ENCODE measurements around the gene TAF11L13. TPM values are rescaled to one million over a fixed set of nuclear protein-coding genes. Genes with fewer than 3 reads are reported as not detected.
"Not testable (repeated sequence)": the region's sequence is repeated elsewhere in the genome, so short reads cannot be mapped to it uniquely, and the experiment has no call there.

The TAF11L13 gene
- total RNA-seq, 1 donor = not detected

- no peak for TF ChIP-seq CTCF (IDR thresholded peaks at IDR 0.05; ENCODE audit: insufficient read depth, low read depth, low read length)
- no peak overlapping the region for H3K4me3 ChIP-seq (ENCODE audit: low read depth, low read length)
- DNase-seq (ENCODE audit: low read depth) = no peak
These were observed 11.3 kb upstream of the TAF11L13 start for GRCh38 chr5:17620627-17621026.

DNA sequence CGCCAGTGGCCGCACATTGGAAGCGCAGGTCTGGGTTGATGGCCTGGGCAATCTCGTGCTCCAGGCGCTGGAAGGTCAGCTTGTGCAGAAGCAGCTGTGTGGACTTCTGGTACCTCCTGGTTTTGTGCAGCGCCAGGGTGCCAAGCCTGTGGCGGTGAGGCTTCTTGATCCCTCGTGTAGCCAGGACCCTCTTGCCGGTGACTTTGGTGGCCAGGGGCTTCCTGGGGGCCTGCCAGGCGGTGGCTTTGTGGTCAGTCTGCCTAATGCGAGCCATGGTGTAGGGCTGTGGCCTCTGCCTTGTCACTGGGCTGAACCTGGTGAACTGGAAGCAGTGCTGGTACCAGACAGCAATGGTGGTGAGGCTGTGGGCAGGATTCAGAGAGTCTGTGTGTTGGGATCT is 6.2 kb upstream of the TAF11L13 start:
- TF ChIP-seq CTCF (IDR thresholded peaks at IDR 0.05; ENCODE audit: insufficient read depth, low read depth, low read length) = no peak
- H3K4me3 ChIP-seq (ENCODE audit: low read depth, low read length) = no peak overlapping the region
- no peak for DNase-seq (ENCODE audit: low read depth)

GRCh38 chr5:17634160-17634559 is 2.3 kb downstream of the TAF11L13 start, which contains the start of gene TAF11L14:
Gene TAF11L14, plus strand, starts transcription at chr5:17634460.
- no peak within 1 kb of the TSS for H3K4me3 ChIP-seq (ENCODE audit: low read depth, low read length)
- no peak for DNase-seq (ENCODE audit: low read depth)
- no peak for TF ChIP-seq CTCF (IDR thresholded peaks at IDR 0.05; ENCODE audit: insufficient read depth, low read depth, low read length)

GRCh38 chr5:17649232-17649631 is 17.3 kb downstream of the TAF11L13 start:
- not testable (repeated sequence) for H3K4me3 ChIP-seq (ENCODE audit: low read depth, low read length); DNase-seq (ENCODE audit: low read depth)

DNA sequence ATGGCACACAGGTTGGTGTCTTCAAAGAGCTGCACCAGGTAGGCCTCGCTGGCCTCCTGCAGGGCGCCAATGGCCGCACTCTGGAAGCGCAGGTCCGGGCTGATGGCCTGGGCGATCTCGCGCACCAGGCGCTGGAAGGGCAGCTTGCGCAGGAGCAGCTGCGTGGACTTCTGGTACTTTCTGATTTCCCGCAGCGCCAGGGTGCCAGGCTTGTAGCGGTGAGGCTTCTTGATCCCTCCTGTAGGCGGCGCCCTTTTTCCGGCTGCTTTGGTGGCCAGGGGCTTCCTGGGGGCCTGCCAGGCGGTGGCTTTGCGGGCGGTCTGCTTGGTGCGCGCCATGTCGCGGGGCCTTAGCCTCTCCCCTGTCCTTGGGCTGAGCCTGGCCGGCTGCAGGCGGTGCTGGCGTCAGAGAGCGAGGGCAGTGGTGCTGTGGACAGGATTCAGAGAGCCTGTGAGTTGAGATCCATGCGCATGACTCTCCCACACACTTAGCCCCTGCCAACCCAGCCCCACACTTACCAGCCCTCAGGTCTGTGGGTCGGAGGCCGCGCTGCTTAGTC is 23.4 kb downstream of the TAF11L13 start:
- not testable (repeated sequence) for H3K4me3 ChIP-seq (ENCODE audit: low read depth, low read length); DNase-seq (ENCODE audit: low read depth)

DNA sequence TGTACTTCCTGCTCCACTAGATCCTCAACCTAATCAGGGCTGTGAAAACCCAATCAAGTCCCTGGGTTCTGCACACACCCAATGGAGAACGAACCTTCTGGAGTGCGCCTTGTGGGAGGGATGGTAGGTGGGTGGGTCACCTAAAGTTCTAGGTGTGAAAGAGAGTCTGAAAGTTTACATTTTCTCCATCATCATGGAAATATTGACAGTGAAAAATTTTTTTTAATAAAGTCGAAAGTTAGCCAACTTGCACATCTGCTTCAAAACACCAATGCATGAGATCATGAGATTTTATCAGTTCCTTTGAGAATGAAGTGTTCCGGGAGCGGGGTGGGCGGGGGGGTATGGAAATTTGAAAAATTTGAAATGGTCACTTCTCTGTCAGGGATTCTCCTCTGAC is 24.0 kb downstream of the TAF11L13 start:
- no peak for DNase-seq (ENCODE audit: low read depth)
- TF ChIP-seq CTCF (IDR thresholded peaks at IDR 0.05; ENCODE audit: insufficient read depth, low read depth, low read length) = no peak
- no peak overlapping the region for H3K4me3 ChIP-seq (ENCODE audit: low read depth, low read length)

GRCh38 chr5:17663182-17663581 is 31.3 kb downstream of the TAF11L13 start:
- no peak for TF ChIP-seq CTCF (IDR thresholded peaks at IDR 0.05; ENCODE audit: insufficient read depth, low read depth, low read length)
- DNase-seq (ENCODE audit: low read depth) = no peak

DNA sequence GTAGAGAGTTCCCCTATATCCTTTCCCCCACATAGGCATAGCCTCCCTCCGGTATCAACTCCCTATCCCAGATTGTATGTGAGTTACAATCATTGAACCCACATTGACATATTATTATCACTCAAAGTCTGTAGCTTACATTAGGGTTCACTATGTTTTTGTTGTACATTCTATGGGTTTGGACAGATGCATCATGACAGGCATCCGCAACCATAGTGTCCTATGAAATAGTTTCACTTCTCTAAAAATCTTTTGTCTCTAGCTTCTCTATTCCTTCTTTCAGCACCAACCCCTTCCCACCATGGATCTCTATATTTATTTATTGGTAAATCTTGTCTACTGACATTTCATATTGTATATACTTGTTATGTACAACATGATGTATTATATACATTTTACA is 33.9 kb downstream of the TAF11L13 start:
- no peak overlapping the region for H3K4me3 ChIP-seq (ENCODE audit: low read depth, low read length)
- no peak for TF ChIP-seq CTCF (IDR thresholded peaks at IDR 0.05; ENCODE audit: insufficient read depth, low read depth, low read length)
- DNase-seq (ENCODE audit: low read depth) = no peak

More at GRCh38 chr5:17663182-17663581, 31.3 kb downstream of the TAF11L13 start:
- no peak overlapping the region for H3K4me3 ChIP-seq (ENCODE audit: low read depth, low read length)

Data from fibroblast of villous mesenchyme (primary cell).